ENCODE results near the gene IFNA5. TPM values are rescaled to one million over a fixed set of nuclear protein-coding genes. Genes with fewer than 3 reads are reported as not detected.

The IFNA5 gene
- total RNA-seq: not detected

DNA sequence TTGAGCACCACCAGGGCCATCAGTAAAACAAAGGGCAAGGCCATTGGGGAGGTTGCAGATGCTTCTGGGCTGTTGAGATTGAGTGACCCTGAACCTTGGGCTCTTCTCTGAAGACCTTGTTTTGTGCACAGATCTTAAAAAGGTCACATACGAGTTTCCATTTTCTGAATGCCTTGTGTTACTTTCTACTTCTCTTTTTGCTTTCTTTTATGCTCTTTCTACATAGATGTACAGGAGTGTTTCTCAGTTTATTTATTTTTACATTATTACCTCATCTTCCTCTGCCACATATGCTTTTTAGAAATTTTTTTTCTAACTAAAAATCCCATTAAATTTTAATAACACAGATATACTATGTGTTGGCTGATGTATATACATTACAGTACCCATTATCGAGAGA is at the start of gene IFNA5:
IFNA5 (minus strand) TSS at position 101 of the 400 bp plus-strand sequence; CDS start at position 44, 57 bp downstream.
- Mint-ChIP-seq H3K9me3 (no peaks in the 10 kb centered on the region), H3K27ac (no peak within 1 kb of the TSS), H3K36me3 (peaks cover 0 to 5% of the 10 kb centered on the region in 2 donors)
- DNase-seq (ENCODE audit: low spot score in 2 of 2) (no peak), ATAC-seq (no peak)

DNA sequence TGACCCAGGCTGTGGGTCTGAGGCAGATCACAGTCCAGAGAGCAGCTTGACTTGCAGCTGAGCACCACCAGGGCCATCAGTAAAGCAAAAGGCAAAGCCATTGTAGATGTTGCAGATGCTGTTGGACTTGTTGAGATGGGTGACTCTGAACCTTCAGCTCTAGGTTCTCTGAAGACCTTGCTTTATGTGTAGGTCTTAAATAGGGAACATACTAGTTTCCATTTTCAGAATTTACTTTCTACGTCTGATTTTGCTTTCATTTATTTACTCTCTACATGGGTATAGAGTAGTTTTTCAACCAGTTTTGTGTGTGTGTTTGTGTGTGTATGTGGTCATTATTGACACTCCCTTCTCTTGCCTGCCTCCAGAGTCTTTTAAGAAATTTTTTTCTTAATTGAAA is 45.7 kb upstream of the IFNA5 start, which contains the start of gene IFNA6:
IFNA6 (minus strand) TSS at position 101 of the 400 bp plus-strand sequence; CDS start at position 101, 0 bp downstream.
- peaks cover 5 to 10% of the 10 kb centered on the region in 2 donors for H3K9me3 Mint-ChIP-seq
- no peak within 1 kb of the TSS for H3K27ac Mint-ChIP-seq
- peaks cover 6 to 11% of the 10 kb centered on the region in 2 donors for H3K36me3 Mint-ChIP-seq
- ATAC-seq (no peak), DNase-seq (ENCODE audit: low spot score in 2 of 2) (no peak)

DNA sequence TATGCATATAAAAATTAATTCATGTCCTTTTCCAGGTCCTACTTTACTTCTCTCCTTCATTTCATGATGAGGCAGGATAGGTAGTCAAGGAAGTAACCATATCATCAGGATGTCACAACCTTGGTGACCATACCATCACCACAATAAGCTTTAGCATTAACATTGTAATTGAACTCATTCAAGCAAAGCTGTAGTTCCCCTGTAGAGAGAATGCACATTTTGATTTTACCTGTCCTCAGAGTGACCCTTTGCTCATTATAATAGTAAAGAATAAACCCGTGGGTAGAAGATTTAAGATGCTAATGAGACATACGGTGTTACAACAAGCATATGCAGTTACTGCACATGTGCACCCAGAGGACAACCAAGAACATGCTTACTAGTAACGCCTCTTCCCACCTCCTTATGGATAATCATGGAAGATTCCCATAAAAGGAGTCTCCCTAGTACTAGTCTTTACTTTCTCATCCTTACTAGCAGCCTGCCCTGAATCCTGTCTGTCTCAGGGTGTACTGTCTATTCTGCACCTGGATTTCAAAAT is 43.4 kb upstream of the IFNA5 start:
- ATAC-seq (no peak), DNase-seq (ENCODE audit: low spot score in 2 of 2) (no peak)
- H3K9me3 Mint-ChIP-seq: peaks cover 0 to 17% of the 10 kb centered on the region in 2 donors
- H3K27ac Mint-ChIP-seq: no peak overlapping the region
- peaks cover 3 to 6% of the 10 kb centered on the region in 2 donors for H3K36me3 Mint-ChIP-seq

DNA sequence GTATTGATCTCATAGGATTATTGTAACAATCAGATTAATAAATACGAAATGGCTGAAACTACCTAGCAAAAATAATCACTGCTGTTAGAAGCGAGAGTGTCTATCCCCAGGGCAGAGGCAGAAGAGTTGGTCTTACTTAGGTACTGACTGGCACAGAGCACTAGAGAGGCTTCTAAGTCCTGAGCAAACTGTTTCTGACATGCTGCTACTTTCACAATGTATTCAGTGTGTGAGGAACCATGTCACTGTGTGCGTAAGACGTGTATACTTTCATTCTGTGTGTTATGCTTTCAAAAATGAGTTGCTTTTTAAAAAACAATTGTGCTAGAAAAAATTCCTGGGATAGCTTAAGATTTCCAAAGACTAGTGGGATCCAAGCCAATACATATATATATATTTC is 35.6 kb upstream of the IFNA5 start:
- no peak for ATAC-seq
- Mint-ChIP-seq H3K36me3 (peaks cover 6 to 9% of the 10 kb centered on the region in 2 donors), H3K9me3 (peaks cover 0 to 15% of the 10 kb centered on the region in 2 donors), H3K27ac (no peak overlapping the region)
- no peak for DNase-seq (ENCODE audit: low spot score in 2 of 2)

DNA sequence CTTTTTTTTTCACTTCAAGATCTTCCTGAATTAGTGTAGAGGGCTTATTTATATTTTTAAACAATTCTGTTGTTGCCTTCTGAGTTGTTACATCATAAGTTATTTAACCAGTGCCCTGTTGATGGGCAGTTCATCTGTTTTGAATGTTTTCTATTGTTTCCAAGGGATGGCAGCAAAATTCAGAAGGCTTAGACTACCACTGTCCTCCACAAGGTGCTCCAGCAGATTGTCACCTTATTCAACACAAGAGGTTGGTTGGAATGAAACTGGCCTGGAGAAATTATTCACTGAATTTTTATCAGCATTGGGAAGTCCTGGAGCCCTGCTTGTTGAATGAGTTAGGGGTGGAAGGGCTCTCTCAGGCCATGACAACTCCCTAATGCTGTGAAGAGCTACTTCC is 31.3 kb upstream of the IFNA5 start:
- ATAC-seq (no peak), DNase-seq (ENCODE audit: low spot score in 2 of 2) (no peak)
- Mint-ChIP-seq H3K9me3 (no peaks in the 10 kb centered on the region), H3K27ac (peak overlapping the region in 1 of 2 donors; percentile 98), H3K36me3 (peaks cover 18 to 25% of the 10 kb centered on the region in 2 donors)

DNA sequence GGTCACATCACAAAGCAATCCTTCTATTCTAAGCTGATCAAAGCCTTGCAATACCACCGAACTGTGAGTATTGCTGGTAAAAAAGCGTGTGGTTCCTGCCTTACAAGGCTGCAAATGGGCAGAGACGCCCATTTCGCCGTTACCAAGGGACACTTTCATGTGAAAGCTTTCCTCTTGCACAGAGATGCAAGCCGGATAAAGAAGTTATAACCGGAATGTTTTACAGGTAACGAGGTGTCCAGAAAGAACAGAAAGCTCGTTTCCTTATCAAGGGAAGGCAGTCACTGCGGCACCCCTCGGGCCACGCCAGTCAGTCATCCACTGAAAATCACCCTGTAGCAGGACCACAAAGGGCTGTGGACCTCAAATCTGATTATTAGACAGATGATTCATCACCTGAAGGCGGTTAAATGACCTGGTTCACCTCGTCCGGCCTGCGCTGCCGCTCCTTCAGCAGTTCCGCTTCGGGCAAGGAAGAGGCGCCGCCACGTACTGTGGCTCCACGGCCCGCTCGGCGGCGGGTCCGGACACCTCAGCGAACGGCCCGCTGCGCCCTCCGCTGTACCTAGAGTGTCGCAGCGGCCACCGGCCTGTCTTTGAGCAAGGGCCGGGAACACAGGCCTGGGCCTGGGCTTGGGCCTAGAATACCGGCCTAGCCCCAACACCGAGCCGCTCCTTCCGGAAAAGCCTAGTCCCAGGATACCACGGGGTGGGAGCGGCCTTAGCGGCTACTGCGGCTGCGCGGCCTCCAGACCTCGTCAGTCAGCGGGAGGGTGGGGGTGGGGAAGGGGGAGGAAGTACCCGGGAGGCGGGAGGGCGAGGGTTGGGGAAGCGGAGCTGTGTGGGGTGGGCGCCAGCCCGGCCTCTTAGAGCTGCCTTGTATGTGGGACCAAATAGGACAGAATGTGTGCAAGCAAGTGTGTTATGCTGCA is 29.9 kb upstream of the IFNA5 start, which contains the start of gene KLHL9:
KLHL9 (minus strand) TSS at position 704 of the 932 bp plus-strand sequence; CDS start at position 159, 545 bp downstream.
- H3K27ac Mint-ChIP-seq: peak within 1 kb of the TSS; percentile 91 to 98
- ATAC-seq (peak; percentile 92), DNase-seq (ENCODE audit: low spot score in 2 of 2) (peak; percentile 79 to 89)
- no peaks in the 10 kb centered on the region for H3K9me3 Mint-ChIP-seq
- peaks cover 18 to 25% of the 10 kb centered on the region in 2 donors for H3K36me3 Mint-ChIP-seq

DNA sequence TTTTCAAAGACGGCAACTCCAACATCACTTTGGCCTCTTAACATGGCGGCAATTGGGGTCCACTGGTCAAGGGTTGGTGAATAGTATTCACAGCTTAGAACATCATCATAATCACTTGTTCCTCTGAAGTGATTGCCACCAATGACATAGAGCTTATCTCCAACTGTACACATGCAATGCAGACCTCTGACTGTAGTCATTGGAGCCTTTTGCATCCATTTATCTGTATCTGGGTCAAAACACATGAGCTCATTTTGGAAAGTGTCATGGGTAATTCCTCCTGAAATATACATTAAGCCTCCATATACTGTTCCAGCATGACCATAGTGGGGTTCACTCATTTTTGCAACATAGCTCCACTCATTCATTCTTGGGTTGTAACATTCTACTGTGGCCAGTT is 28.1 kb upstream of the IFNA5 start:
- peaks cover 18 to 25% of the 10 kb centered on the region in 2 donors for H3K36me3 Mint-ChIP-seq
- H3K9me3 Mint-ChIP-seq: no peaks in the 10 kb centered on the region

DNA sequence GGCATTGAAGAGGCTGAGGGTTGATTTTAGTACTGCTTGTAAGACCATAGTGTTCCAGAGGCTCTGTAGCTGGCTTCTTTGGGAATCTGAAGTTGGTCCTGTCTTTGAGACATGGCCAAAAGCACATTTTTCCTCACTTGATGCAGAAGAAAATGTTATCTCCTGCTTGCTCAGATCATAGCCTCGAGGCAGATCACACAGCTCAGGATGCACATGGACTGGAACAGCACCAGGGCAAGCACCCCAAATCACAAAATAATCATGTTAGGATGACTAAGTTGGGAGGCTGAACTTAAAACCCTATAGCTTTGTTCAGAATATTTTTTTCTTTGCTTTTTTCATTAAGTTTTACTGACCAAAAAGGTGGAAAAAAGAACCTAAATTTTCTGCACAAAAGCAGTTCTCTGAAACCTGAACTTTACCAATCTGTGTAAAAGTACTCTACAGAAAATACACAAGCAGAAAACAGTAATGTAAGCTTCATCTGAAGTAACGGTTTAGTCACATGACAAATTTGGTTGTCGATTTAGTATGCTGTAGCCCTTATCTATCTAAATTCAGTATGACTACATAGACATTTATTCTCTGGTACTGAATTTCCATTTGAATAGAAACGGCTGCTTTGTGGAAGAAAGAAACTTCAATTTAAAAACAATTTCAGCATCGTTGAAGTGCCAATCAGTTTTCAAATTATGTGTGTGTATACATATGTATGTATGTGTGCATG is 26.7 kb upstream of the IFNA5 start:
- Mint-ChIP-seq H3K9me3 (no peaks in the 10 kb centered on the region), H3K27ac (no peak overlapping the region), H3K36me3 (peaks cover 18 to 25% of the 10 kb centered on the region in 2 donors)
- ATAC-seq: no peak
- DNase-seq (ENCODE audit: low spot score in 2 of 2): no peak

More for the DNA sequence above, 28.1 kb upstream of the IFNA5 start:
- no peak for ATAC-seq
- no peak for DNase-seq (ENCODE audit: low spot score in 2 of 2)
- peak overlapping the region in 1 of 2 donors; percentile 98 for H3K27ac Mint-ChIP-seq

DNA sequence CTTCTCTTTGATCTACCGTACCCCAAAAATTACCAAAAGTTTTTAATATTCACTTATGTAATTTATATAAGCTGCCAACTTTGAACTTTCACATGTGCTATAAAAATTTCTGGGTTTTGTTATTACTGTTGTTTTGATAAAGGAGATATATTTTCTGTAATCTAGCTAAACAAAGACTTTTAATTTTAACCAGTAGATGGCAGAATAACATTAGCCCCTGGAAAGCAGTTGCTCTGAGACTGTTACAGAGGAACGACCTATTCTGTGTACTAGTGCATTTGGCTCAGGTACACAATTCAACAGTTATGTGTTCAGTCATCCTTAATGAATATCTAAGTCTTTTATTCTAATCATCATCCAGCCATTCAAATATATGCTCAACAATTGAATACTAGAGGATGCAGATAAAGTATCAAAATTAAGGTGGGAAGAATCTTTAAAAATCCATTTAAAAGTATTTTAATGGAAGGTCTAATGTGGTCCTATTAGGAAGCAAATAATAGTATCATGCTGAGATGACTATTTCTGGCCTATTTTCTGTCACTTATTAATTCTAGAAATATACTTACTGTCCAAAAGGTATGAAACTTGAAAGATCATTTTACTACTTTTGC is 21.5 kb upstream of the IFNA5 start:
- Mint-ChIP-seq H3K9me3 (no peaks in the 10 kb centered on the region), H3K36me3 (peaks cover 0 to 7% of the 10 kb centered on the region in 2 donors), H3K27ac (no peak overlapping the region)
- peak; percentile 72 for ATAC-seq
- DNase-seq (ENCODE audit: low spot score in 2 of 2): no peak

DNA sequence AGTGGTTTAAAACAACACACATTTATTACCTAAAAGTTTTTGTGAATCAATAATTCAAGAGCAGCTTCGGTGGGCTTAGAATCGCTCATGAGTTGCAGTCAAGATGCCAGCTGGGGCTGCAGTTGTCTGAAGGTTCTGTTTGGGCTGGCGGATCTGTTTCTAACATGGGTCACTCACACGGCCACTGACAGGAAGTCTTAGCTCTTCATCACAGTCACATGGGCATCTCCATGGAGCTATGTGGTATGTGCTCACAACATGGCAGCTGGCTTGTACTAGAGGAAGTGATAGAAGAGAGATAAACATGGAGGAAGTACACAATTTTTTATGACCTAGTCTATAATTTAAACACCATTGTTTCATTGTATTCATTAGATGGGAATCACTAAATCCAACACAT is 18.9 kb upstream of the IFNA5 start:
- H3K36me3 Mint-ChIP-seq: peaks cover 0 to 7% of the 10 kb centered on the region in 2 donors
- DNase-seq (ENCODE audit: low spot score in 2 of 2) (no peak), ATAC-seq (no peak)
- no peak overlapping the region for H3K27ac Mint-ChIP-seq
- no peaks in the 10 kb centered on the region for H3K9me3 Mint-ChIP-seq

DNA sequence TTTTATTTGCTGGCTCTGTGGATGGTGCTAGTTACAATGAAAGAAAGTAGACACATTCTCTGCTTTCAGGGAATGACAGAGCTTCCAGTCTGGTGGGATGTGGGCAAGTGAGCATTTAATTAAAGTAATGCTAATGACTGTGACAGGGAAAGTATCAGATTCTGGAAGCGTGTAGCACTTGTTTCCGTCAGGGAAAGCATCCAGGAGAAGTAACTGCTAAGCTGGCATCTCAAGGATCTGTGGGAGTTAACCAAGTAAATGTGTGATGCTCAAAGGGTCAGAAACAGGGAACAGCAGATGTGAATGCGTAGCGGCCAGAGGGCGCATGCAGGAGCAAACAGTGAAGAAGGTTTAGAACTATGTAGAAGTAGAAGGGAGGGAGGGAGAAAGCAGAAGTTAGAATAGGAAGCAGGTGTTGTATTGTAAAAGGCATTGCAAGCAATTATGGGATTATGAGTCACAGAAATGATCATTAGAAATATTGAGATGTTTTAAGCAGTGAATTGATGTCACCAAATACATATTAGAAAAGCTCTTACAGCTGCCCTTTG is 17.9 kb upstream of the IFNA5 start:
- DNase-seq (ENCODE audit: low spot score in 2 of 2): no peak
- Mint-ChIP-seq H3K9me3 (no peaks in the 10 kb centered on the region), H3K36me3 (peaks cover 0 to 7% of the 10 kb centered on the region in 2 donors), H3K27ac (peak overlapping the region in 1 of 2 donors; percentile 20)
- no peak for ATAC-seq

DNA sequence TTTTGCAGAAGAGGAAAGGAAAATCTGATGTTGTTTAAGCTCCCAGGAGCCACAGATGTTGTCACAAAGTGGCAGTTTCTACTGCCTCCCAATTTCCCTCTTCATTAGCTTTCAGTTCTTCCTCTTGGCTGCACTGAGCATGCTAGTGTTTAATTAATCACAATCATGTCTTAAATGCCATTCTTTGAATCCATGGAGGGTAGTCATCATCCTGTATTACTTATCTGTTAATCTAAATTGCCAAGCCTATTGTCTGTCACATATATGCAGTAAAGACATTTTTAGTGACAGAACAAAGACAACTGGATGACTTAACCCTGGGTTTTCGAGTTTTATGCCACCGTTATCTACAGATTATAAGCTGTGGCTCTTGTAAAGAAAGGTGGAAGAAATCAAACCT is 15.4 kb upstream of the IFNA5 start:
- no peak for DNase-seq (ENCODE audit: low spot score in 2 of 2)
- Mint-ChIP-seq H3K27ac (peak overlapping the region in 1 of 2 donors; percentile 45), H3K9me3 (no peaks in the 10 kb centered on the region), H3K36me3 (peaks cover 0 to 7% of the 10 kb centered on the region in 2 donors)
- no peak for ATAC-seq

DNA sequence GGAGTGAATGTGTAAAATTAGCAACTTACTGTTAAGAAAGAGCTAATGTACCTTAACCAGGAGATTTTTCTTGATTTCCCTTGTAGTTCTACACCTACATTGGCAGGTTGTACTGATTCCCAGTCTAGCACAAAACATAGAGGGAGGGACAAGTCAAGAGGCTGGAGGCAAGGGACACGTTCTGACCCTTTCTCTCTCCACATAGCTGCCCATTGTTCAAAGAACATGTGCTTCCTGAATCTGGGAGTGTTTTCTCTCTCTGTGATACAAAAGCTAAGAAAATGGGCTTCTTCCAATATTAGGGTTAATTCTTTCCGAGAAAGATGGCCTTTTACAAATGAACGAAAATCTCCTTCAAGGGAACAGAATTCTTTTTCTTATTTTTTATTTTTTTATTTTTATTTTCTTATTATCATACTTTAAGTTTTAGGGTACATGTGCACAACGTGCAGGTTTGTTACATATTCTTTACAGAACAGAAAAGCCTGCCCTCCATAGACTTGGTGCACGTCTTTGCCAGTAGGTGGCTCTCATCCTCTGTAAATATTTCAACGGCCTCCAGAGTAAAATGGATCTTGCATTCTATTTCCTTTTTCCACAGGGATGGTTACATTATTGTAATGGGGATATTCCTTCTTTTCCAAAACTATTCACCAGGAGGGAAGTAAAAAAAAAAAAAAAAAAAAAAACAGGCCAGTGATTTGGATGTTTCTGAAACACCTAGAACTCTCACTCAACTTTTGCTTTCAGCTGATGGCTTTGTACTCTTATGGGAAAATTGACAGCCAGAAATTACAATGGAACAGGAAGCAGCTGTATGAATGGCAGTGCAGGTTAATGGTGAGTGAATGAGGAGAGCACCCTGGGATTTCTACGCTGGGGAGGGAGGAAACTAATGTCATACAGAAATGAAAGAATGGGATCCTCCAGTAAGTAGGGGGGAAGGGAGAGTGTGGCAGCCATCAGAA is 13.1 kb upstream of the IFNA5 start:
- DNase-seq (ENCODE audit: low spot score in 2 of 2): no peak
- H3K36me3 Mint-ChIP-seq: peaks cover 0 to 5% of the 10 kb centered on the region in 2 donors
- ATAC-seq: peak; percentile 63 to 71

DNA sequence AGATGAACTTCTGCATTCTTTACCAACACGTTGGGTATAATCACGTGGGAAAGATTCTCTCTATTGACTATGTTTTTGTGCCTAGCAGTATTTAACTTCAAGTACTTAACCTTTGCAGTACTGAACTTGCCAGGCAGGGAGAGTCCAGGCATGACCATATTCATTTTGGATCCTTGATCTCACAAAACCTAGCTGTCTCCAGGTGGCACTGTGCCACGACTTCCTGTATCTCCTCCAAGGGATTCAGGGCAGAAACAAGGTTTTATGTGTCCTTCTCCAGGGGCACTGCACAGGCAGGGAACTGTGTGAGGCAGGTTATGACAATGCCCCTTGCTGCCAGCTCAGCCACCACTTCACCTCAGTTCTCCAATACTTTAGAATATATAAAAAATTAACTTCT is 11.7 kb upstream of the IFNA5 start:
- Mint-ChIP-seq H3K27ac (no peak overlapping the region), H3K9me3 (no peaks in the 10 kb centered on the region), H3K36me3 (no peaks in the 10 kb centered on the region)
- no peak for DNase-seq (ENCODE audit: low spot score in 2 of 2)
- ATAC-seq: no peak

More for the DNA sequence above, 13.1 kb upstream of the IFNA5 start:
- Mint-ChIP-seq H3K27ac (peak overlapping the region in 1 of 2 donors; percentile 16), H3K9me3 (no peaks in the 10 kb centered on the region)

Measured in activated naive CD4-positive, alpha-beta T cell treated with anti-CD3 and anti-CD28 coated beads, Interleukin-2, amount 50 U/mL, for 72 hours (primary cell).